DND-41 (cell line): Measurements from ENCODE around the gene CACNA1E.

ENCODE experiments used
- ATAC-seq: fragments of 200-7000 bp; cut with Tn5 transposase; 3 replicates; pipeline ENCODE4 v1.9.1; 2021; ENCODE audit warnings: low read depth; ENCODE audit not compliant: insufficient read depth
- DNase-seq: peaks from one replicate; pipeline ENCODE4 v3.0.0-alpha.2; 2020
- H2AFZ ChIP-seq: 2 replicates; pipeline ENCODE4 v1.6.0; 2012; ENCODE audit warnings: low read depth, low read length
- H3K27ac ChIP-seq: 2 replicates; pipeline ENCODE4 v1.5.1; 2012; ENCODE audit warnings: low read length, inconsistent platforms
- H3K27me3 ChIP-seq: fragments of 200-600 bp; sonication (generic); 2 replicates; pipeline ENCODE4 v1.6.0; 2012; ENCODE audit warnings: low read length, mild to moderate bottlenecking, inconsistent platforms; ENCODE audit not compliant: insufficient read depth, poor library complexity
- H3K36me3 ChIP-seq: 2 replicates; pipeline ENCODE4 v1.5.1; 2012; ENCODE audit warnings: low read length, inconsistent platforms; ENCODE audit not compliant: insufficient read depth
- H3K4me1 ChIP-seq: 2 replicates; pipeline ENCODE4 v1.5.1; 2012; ENCODE audit warnings: mild to moderate bottlenecking, low read length; ENCODE audit not compliant: insufficient read depth
- H3K4me2 ChIP-seq: 2 replicates; pipeline ENCODE4 v1.6.0; 2012; ENCODE audit warnings: mild to moderate bottlenecking, moderate library complexity, low read length, inconsistent platforms; ENCODE audit not compliant: insufficient read depth
- H3K4me3 ChIP-seq, 2 experiments: fragments of 200-600 bp in 1 of 2; shearing (Covaris generic) in 1 of 2; 2 replicates each; pipeline ENCODE4 v1.5.1; 2012 to 2016; ENCODE audit warnings: inconsistent platforms in 2 of 2, low read length in 2 of 2, mild to moderate bottlenecking in 2 of 2, low read depth in 1 of 2, moderate library complexity in 1 of 2
- H3K79me2 ChIP-seq: 2 replicates; pipeline ENCODE4 v1.6.0; 2012; ENCODE audit warnings: low read length, inconsistent platforms; ENCODE audit not compliant: insufficient read depth
- H3K9ac ChIP-seq: 2 replicates; pipeline ENCODE4 v1.6.0; 2012; ENCODE audit warnings: low read depth, mild to moderate bottlenecking, inconsistent platforms, low read length, moderate library complexity
- H3K9me3 ChIP-seq: 2 replicates; pipeline ENCODE4 v1.5.1; 2012; ENCODE audit warnings: low read length, moderate library complexity, mild to moderate bottlenecking, inconsistent platforms; ENCODE audit not compliant: insufficient read depth, severe bottlenecking
- H4K20me1 ChIP-seq: 2 replicates; pipeline ENCODE4 v1.6.0; 2012; ENCODE audit warnings: low read length; ENCODE audit not compliant: insufficient read depth
- CTCF ChIP-seq: IDR thresholded peaks from 2 replicates; pipeline ENCODE4 v1.5.1; 2012; ENCODE audit warnings: borderline replicate concordance, low read length, moderate library complexity, mild to moderate bottlenecking; ENCODE audit not compliant: poor library complexity, severe bottlenecking; ENCODE audit errors: extremely low read depth
- EZH2 ChIP-seq: IDR thresholded peaks from 3 replicates; pipeline ENCODE4 v1.6.1; 2012; ENCODE audit warnings: borderline replicate concordance, low read depth, mild to moderate bottlenecking, moderate library complexity, low read length, inconsistent platforms; ENCODE audit not compliant: severe bottlenecking

Gene CACNA1E

GRCh38 chr1:181732218-181732990, 249.1 kb downstream of the CACNA1E start:
- no peaks in the 10 kb centered on the region for H3K79me2 ChIP-seq
- no peaks in the 10 kb centered on the region for H3K4me1 ChIP-seq
- H3K27me3 ChIP-seq, result no peaks in the 10 kb centered on the region
- no peak overlapping the region for H3K9ac ChIP-seq
- H3K9me3 ChIP-seq, result no peaks in the 10 kb centered on the region
- no peaks in the 10 kb centered on the region for H3K36me3 ChIP-seq
- no peak for DNase-seq
- H3K27ac ChIP-seq, result no peak overlapping the region
- no peaks in the 10 kb centered on the region for H4K20me1 ChIP-seq
- H3K4me2 ChIP-seq, result no peak overlapping the region
- no peak overlapping the region for H3K4me3 ChIP-seq
- no peak overlapping the region for H2AFZ ChIP-seq
- no peak for TF ChIP-seq EZH2
- TF ChIP-seq CTCF, result no peak
- ATAC-seq, result no peak

DNA sequence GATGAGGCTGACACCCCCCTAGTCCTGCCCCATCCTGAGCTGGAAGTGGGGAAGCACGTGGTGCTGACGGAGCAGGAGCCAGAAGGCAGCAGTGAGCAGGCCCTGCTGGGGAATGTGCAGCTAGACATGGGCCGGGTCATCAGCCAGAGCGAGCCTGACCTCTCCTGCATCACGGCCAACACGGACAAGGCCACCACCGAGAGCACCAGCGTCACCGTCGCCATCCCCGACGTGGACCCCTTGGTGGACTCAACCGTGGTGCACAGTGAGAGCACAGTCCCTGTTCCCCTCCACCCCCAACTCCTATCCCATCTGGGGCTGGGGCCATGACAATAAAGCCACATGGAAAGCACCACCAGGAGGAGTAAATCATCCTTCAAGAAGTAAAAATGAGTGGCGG, 250.2 kb downstream of the CACNA1E start:
- H3K4me2 ChIP-seq, result no peak overlapping the region
- no peaks in the 10 kb centered on the region for H3K79me2 ChIP-seq
- no peaks in the 10 kb centered on the region for H4K20me1 ChIP-seq
- no peak for DNase-seq
- no peaks in the 10 kb centered on the region for H3K36me3 ChIP-seq
- no peak overlapping the region for H3K9ac ChIP-seq
- H3K27me3 ChIP-seq, result no peaks in the 10 kb centered on the region
- H2AFZ ChIP-seq, result no peak overlapping the region
- TF ChIP-seq CTCF (no peak), EZH2 (no peak)
- no peaks in the 10 kb centered on the region for H3K4me1 ChIP-seq
- no peaks in the 10 kb centered on the region for H3K9me3 ChIP-seq
- no peak for ATAC-seq
- H3K27ac ChIP-seq, result no peak overlapping the region
- H3K4me3 ChIP-seq, result no peak overlapping the region

- Histone ChIP-seq H3K27ac (no peak overlapping the region), H3K4me1 (no peaks in the 10 kb centered on the region), H3K4me3 (no peak overlapping the region), H2AFZ (no peak overlapping the region), H3K4me2 (no peak overlapping the region), H3K9me3 (no peaks in the 10 kb centered on the region), H4K20me1 (no peaks in the 10 kb centered on the region), H3K27me3 (peaks cover 13% of the 10 kb centered on the region), H3K36me3 (no peaks in the 10 kb centered on the region), H3K79me2 (no peaks in the 10 kb centered on the region), H3K9ac (no peak overlapping the region)
- DNase-seq (no peak), ATAC-seq (no peak)
- TF ChIP-seq CTCF (no peak), EZH2 (no peak)
Measured at GRCh38 chr1:181737056-181737455, 253.7 kb downstream of the CACNA1E start.
